Sciatic nerve (tissue), 2 donors: ENCODE results near the gene MCUB. TPM values are rescaled to one million over a fixed set of nuclear protein-coding genes. Genes with fewer than 3 reads are reported as not detected.
"Not testable (repeated sequence)": the region's sequence is repeated elsewhere in the genome, so short reads cannot be mapped to it uniquely, and the experiment has no call there.

ENCODE experiments used
- ATAC-seq: fragments of 200-7000 bp; cut with Tn5 transposase; one replicate; pipeline ENCODE4 v1.9.1; 2020; ENCODE audit warnings: mild to moderate bottlenecking, moderate library complexity
- DNase-seq: peaks from one replicate; pipeline ENCODE4 v3.0.0-alpha.2; 2020; ENCODE audit warnings: low spot score
- intact Hi-C: fragments of 100-400 bp; cut with DNase I; formaldehyde crosslinking; loops from one replicate; pipeline ENCODE4 v1.14.2; 2022
- total RNA-seq: library from RNA; stranded (reverse); fragmentation: NEBNext Ultra II Directional; extraction: Animal tissue kit (Norgen Biotek cat#: 25700); gene quantifications from one replicate; pipeline ENCODE4 v1.2.1, GENCODE V29; 2021
- donor health status: DM: no; HTN: no; CAD: no.
- donor health status: DM: no; HTN: no; CAD: no.

Gene MCUB
- total RNA-seq, 1 donor from 2014 or later = 23.0 TPM

- intact Hi-C loops = no loop called here
- DNase-seq (no peak), ATAC-seq (no peak)
These were observed 15.1 kb downstream of the MCUB start for GRCh38 chr4:109574931-109575804.

- DNase-seq (no peak), ATAC-seq (no peak)
- intact Hi-C loops = no loop called here
These were observed 16.4 kb downstream of the MCUB start for GRCh38 chr4:109576462-109576861.

- intact Hi-C loops = no loop called here
- ATAC-seq = no peak
These were observed 18.8 kb downstream of the MCUB start for GRCh38 chr4:109578846-109579245.

GRCh38 chr4:109579997-109580396 lies 20.0 kb downstream of the MCUB start:
- not testable (repeated sequence) for ATAC-seq

More at GRCh38 chr4:109578846-109579245, 18.8 kb downstream of the MCUB start:
- DNase-seq = no peak

GRCh38 chr4:109588176-109588575 lies 28.1 kb downstream of the MCUB start:
- DNase-seq (no peak), ATAC-seq (no peak)
- intact Hi-C loops = no loop called here

More at GRCh38 chr4:109579997-109580396, 20.0 kb downstream of the MCUB start:
- intact Hi-C loops, DNase-seq: not testable (repeated sequence)

GRCh38 chr4:109589119-109589518 lies 29.1 kb downstream of the MCUB start:
- DNase-seq (no peak), ATAC-seq (no peak)
- intact Hi-C loops = no loop called here

GRCh38 chr4:109589605-109590004 lies 29.6 kb downstream of the MCUB start:
- no peak for DNase-seq
- intact Hi-C loops = no loop called here
- no peak for ATAC-seq

GRCh38 chr4:109590905-109591304 lies 30.9 kb downstream of the MCUB start:
- ATAC-seq (no peak), DNase-seq (no peak)
- intact Hi-C loops = no loop called here

- intact Hi-C loops = no loop called here
- no peak for ATAC-seq
- DNase-seq = no peak
These were observed 32.3 kb downstream of the MCUB start for GRCh38 chr4:109592367-109592766.

- intact Hi-C loops, ATAC-seq: not testable (repeated sequence)
These were observed 35.1 kb downstream of the MCUB start for GRCh38 chr4:109595123-109595522.

GRCh38 chr4:109596420-109597085 lies 36.5 kb downstream of the MCUB start:
- ATAC-seq, intact Hi-C loops: not testable (repeated sequence)

More at GRCh38 chr4:109595123-109595522, 35.1 kb downstream of the MCUB start:
- DNase-seq = not testable (repeated sequence)

GRCh38 chr4:109599046-109599652 lies 39.1 kb downstream of the MCUB start:
- intact Hi-C loops = no loop called here
- DNase-seq (no peak), ATAC-seq (no peak)

More at GRCh38 chr4:109596420-109597085, 36.5 kb downstream of the MCUB start:
- DNase-seq = not testable (repeated sequence)

GRCh38 chr4:109600431-109600830 lies 40.4 kb downstream of the MCUB start:
- intact Hi-C loops = no loop called here
- no peak for ATAC-seq
- DNase-seq = no peak

GRCh38 chr4:109601336-109601735 lies 41.3 kb downstream of the MCUB start:
- DNase-seq (no peak), ATAC-seq (no peak)
- intact Hi-C loops = no loop called here

- ATAC-seq = no peak
- intact Hi-C loops = no loop called here
- no peak for DNase-seq
These were observed 47.9 kb downstream of the MCUB start for GRCh38 chr4:109607976-109608375.

GRCh38 chr4:109608879-109609278 lies 48.8 kb downstream of the MCUB start:
- ATAC-seq = no peak
- no peak for DNase-seq
- intact Hi-C loops = no loop called here

GRCh38 chr4:109609431-109609830 lies 49.4 kb downstream of the MCUB start:
- no peak for ATAC-seq
- intact Hi-C loops = no loop called here
- no peak for DNase-seq

- intact Hi-C loops = loop anchor here (5.0 kb wide), 1 partner anchor 1758 kb away; no protein-coding TSS in a partner anchor
- DNase-seq (no peak), ATAC-seq (no peak)
These were observed 50.4 kb downstream of the MCUB start for GRCh38 chr4:109610489-109610888.

GRCh38 chr4:109611045-109611646 lies 51.1 kb downstream of the MCUB start:
- DNase-seq = no peak
- no peak for ATAC-seq
- intact Hi-C loops = loop anchor here (5.0 kb wide), 1 partner anchor 1759 kb away; no protein-coding TSS in a partner anchor
